WTC11 (cell line): ENCODE measurements around the gene EFNB3. TPM values are rescaled to one million over a fixed set of nuclear protein-coding genes. Genes with fewer than 3 reads are reported as not detected.

ENCODE experiments used
- ATAC-seq: fragments of 200-7000 bp; cut with Tn5 transposase; 2 replicates; pipeline ENCODE4 v1.10.0; 2021; ENCODE audit warnings: mild to moderate bottlenecking, moderate library complexity
- CTCF ChIA-PET: fragments of 300-600 bp; sonication (Branson Sonifier 250); formaldehyde crosslinking; loops from one replicate; lab custom pipeline; 2021; ENCODE audit warnings: antibody characterized with exemption; lab: Charles Lee
- POLR2A ChIA-PET: fragments of 350-600 bp; sonication (Branson Sonifier 250); formaldehyde crosslinking; loops from one replicate; lab custom pipeline; 2021; ENCODE audit warnings: antibody characterized with exemption; lab: Charles Lee
- DNase-seq: peaks from one replicate; pipeline ENCODE4 v3.0.0; 2021; ENCODE audit warnings: low spot score
- H3K27ac Mint-ChIP-seq: 2 replicates; pipeline ENCODE4 v1.8.0; 2021; ENCODE audit warnings: mixed read lengths
- H3K27me3 Mint-ChIP-seq: 2 replicates; pipeline ENCODE4 v1.8.0; 2021; ENCODE audit warnings: low read depth, mild to moderate bottlenecking, moderate library complexity, mixed read lengths
- H3K36me3 Mint-ChIP-seq: 2 replicates; pipeline ENCODE4 v1.8.0; 2021; ENCODE audit warnings: mixed read lengths
- H3K4me1 Mint-ChIP-seq: 2 replicates; pipeline ENCODE4 v1.8.0; 2022; ENCODE audit warnings: mixed read lengths
- H3K4me3 Mint-ChIP-seq: 2 replicates; pipeline ENCODE4 v1.8.0; 2021; ENCODE audit warnings: mild to moderate bottlenecking, moderate library complexity, mixed read lengths
- H3K9me3 Mint-ChIP-seq: 2 replicates; pipeline ENCODE4 v1.8.0; 2021; ENCODE audit warnings: mixed read lengths
- AFF4 ChIP-seq: sonication (generic); formaldehyde crosslinking; IDR thresholded peaks from 2 replicates; pipeline ENCODE4 v1.8.1; 2023; ENCODE audit warnings: mild to moderate bottlenecking, missing genetic modification reagents, borderline replicate concordance
- CTCF ChIP-seq: fragments of 200-600 bp; IDR thresholded peaks from 2 replicates; pipeline ENCODE4 v1.8.0; 2022; ENCODE audit warnings: antibody characterized with exemption
- E2F1 ChIP-seq: sonication (generic); formaldehyde crosslinking; IDR thresholded peaks from 2 replicates; pipeline ENCODE4 v1.8.0; 2022; ENCODE audit warnings: mild to moderate bottlenecking, missing genetic modification reagents
- EMX1 ChIP-seq: fragments of 250-450 bp; sonication (Bioruptor Pico); IDR thresholded peaks from 2 replicates; pipeline ENCODE4 v1.8.0; 2021; ENCODE audit warnings: mild to moderate bottlenecking
- ESRRA ChIP-seq: sonication (generic); formaldehyde crosslinking; IDR thresholded peaks from 2 replicates; pipeline ENCODE4 v1.8.1; 2022; ENCODE audit warnings: mild to moderate bottlenecking, missing genetic modification reagents, borderline replicate concordance
- FOXK1 ChIP-seq: sonication (generic); formaldehyde crosslinking; IDR thresholded peaks from 2 replicates; pipeline ENCODE4 v1.8.0; 2022; ENCODE audit warnings: mild to moderate bottlenecking, moderate library complexity, missing genetic modification reagents
- FOXP1 ChIP-seq: sonication (generic); formaldehyde crosslinking; IDR thresholded peaks from 2 replicates; pipeline ENCODE4 v1.8.0; 2022; ENCODE audit warnings: missing genetic modification reagents, mild to moderate bottlenecking, moderate library complexity, borderline replicate concordance
- GRHL2 ChIP-seq: fragments of 250-450 bp; sonication (Bioruptor Pico); IDR thresholded peaks from 2 replicates; pipeline ENCODE4 v1.8.0; 2022; ENCODE audit warnings: mild to moderate bottlenecking, moderate library complexity; ENCODE audit not compliant: insufficient replicate concordance, severe bottlenecking
- GTF2I ChIP-seq: fragments of 250-450 bp; sonication (Bioruptor Pico); conservative IDR thresholded peaks from 2 replicates; pipeline ENCODE4 v1.4.0; 2021; ENCODE audit warnings: mild to moderate bottlenecking
- NFYB ChIP-seq: sonication (generic); formaldehyde crosslinking; conservative IDR thresholded peaks from 2 replicates; pipeline ENCODE4 v1.8.0; 2022; ENCODE audit warnings: low read depth, missing genetic modification reagents
- SMAD3 ChIP-seq: sonication (generic); formaldehyde crosslinking; IDR thresholded peaks from 2 replicates; pipeline ENCODE4 v1.8.0; 2022; ENCODE audit warnings: missing genetic modification reagents, mild to moderate bottlenecking, borderline replicate concordance
- USF1 ChIP-seq: sonication (generic); formaldehyde crosslinking; IDR thresholded peaks from 2 replicates; pipeline ENCODE4 v1.8.0; 2022; ENCODE audit warnings: mild to moderate bottlenecking, missing genetic modification reagents
- USF2 ChIP-seq: sonication (generic); formaldehyde crosslinking; IDR thresholded peaks from 2 replicates; pipeline ENCODE4 v1.8.1; 2023; ENCODE audit warnings: mild to moderate bottlenecking, missing genetic modification reagents, moderate library complexity
- ZBTB21 ChIP-seq: sonication (generic); formaldehyde crosslinking; IDR thresholded peaks from 2 replicates; pipeline ENCODE4 v1.8.1; 2023; ENCODE audit warnings: mild to moderate bottlenecking, missing genetic modification reagents, borderline replicate concordance
- ZNF138 ChIP-seq: sonication (generic); formaldehyde crosslinking; conservative IDR thresholded peaks from 2 replicates; pipeline ENCODE4 v1.8.1; 2022; ENCODE audit warnings: mild to moderate bottlenecking, moderate library complexity, missing genetic modification reagents
- ZSCAN18 ChIP-seq: fragments of 250-450 bp; sonication (Bioruptor Pico); IDR thresholded peaks from 2 replicates; pipeline ENCODE4 v2.1.2; 2022; ENCODE audit warnings: mild to moderate bottlenecking, moderate library complexity
- total RNA-seq: library from RNA; stranded (reverse); gene quantifications from 3 replicates; pipeline ENCODE4 v1.2.3, GENCODE V29; 2021

Gene EFNB3
- total RNA-seq, 1 experiment from 2014 or later, result 14.7 TPM

- POLR2A ChIA-PET, result interaction anchor here (0.6 to 2.3 kb wide), 2 partner anchors 26 to 352 kb away, joined by 4 to 8 read pairs; partner anchors contain the start of genes TP53 and WRAP53
- Mint-ChIP-seq H3K4me3 (no peak overlapping the region), H3K4me1 (peaks cover 46% of the 10 kb centered on the region), H3K27me3 (peaks cover 27% of the 10 kb centered on the region), H3K9me3 (no peaks in the 10 kb centered on the region), H3K27ac (no peak overlapping the region), H3K36me3 (no peaks in the 10 kb centered on the region)
- DNase-seq, result no peak
- CTCF ChIA-PET, result interaction anchor here (1.0 to 8.0 kb wide), 6 partner anchors 8 to 127 kb away, joined by 3 to 120 read pairs (median 6); partner anchors contain the start of genes ATP1B2, EFNB3, SOX15 and TP53
- no peak for ATAC-seq
- TF ChIP-seq EMX1 (no peak), ZNF138 (CRISPR knock-in tag) (no peak), FOXK1 (CRISPR knock-in tag) (no peak), USF1 (no peak), GRHL2 (CRISPR knock-in tag) (no peak), SMAD3 (CRISPR knock-in tag) (no peak), ZSCAN18 (CRISPR knock-in tag) (no peak), NFYB (CRISPR knock-in tag) (no peak), FOXP1 (CRISPR knock-in tag) (no peak), ESRRA (CRISPR knock-in tag) (no peak), CTCF (no peak), ZBTB21 (CRISPR knock-in tag) (no peak), AFF4 (CRISPR knock-in tag) (no peak), E2F1 (CRISPR knock-in tag) (no peak), USF2 (CRISPR knock-in tag) (no peak), GTF2I (no peak)
- TF ChIP-seq, all 79 proteins: peak for 0
Observed at GRCh38 chr17:7713782-7714181, 8.8 kb downstream of the EFNB3 start.
